MM.1S (cell line): ENCODE results near the gene FGF1.

Experiments
- DNase-seq: peaks from one replicate; pipeline ENCODE4 v3.0.0-alpha.2; 2015
- H2AFZ ChIP-seq: fragments of 300-600 bp; sonication (generic); 2 replicates; pipeline ENCODE4 v1.6.0; 2016; ENCODE audit warnings: antibody characterized with exemption, low read length
- H3F3A ChIP-seq: fragments of 300-600 bp; sonication (generic); 2 replicates; pipeline ENCODE4 v1.6.1; 2016; ENCODE audit warnings: mild to moderate bottlenecking, antibody characterized with exemption, low read length, moderate library complexity, mixed read lengths; ENCODE audit not compliant: insufficient read depth
- H3K27ac ChIP-seq: fragments of 300-600 bp; sonication (generic); 2 replicates; pipeline ENCODE4 v1.5.1; 2016; ENCODE audit warnings: mild to moderate bottlenecking, low read length
- H3K27me3 ChIP-seq: fragments of 300-600 bp; sonication (generic); replicated peaks from 2 replicates; pipeline ENCODE4 v1.6.0; 2016; ENCODE audit warnings: low read length; ENCODE audit not compliant: insufficient read depth
- H3K36me3 ChIP-seq: fragments of 300-600 bp; sonication (generic); replicated peaks from 2 replicates; pipeline ENCODE4 v1.6.1; 2016; ENCODE audit warnings: mild to moderate bottlenecking, low read length, mixed read lengths; ENCODE audit not compliant: insufficient read depth
- H3K4me1 ChIP-seq: fragments of 300-600 bp; sonication (generic); 2 replicates; pipeline ENCODE4 v1.6.1; 2016; ENCODE audit warnings: low read length, mixed read lengths
- H3K4me2 ChIP-seq: fragments of 300-600 bp; sonication (generic); 2 replicates; pipeline ENCODE4 v1.6.0; 2016; ENCODE audit warnings: low read depth, low read length
- H3K4me3 ChIP-seq: fragments of 300-600 bp; sonication (generic); 2 replicates; pipeline ENCODE4 v1.5.1; 2016; ENCODE audit warnings: low read length, mixed read lengths
- H3K79me2 ChIP-seq: fragments of 300-600 bp; sonication (generic); 2 replicates; pipeline ENCODE4 v1.6.1; 2016; ENCODE audit warnings: mixed run types, low read length, mixed read lengths
- H3K9ac ChIP-seq: fragments of 300-600 bp; sonication (generic); 2 replicates; pipeline ENCODE4 v1.6.1; 2016; ENCODE audit warnings: low read length, mixed read lengths
- H3K9me2 ChIP-seq: fragments of 300-600 bp; sonication (generic); replicated peaks from 2 replicates; pipeline ENCODE4 v1.6.1; 2016; ENCODE audit warnings: mild to moderate bottlenecking, low read length, mixed read lengths; ENCODE audit not compliant: insufficient read depth
- H3K9me3 ChIP-seq: fragments of 300-600 bp; sonication (generic); replicated peaks from 2 replicates; pipeline ENCODE4 v1.6.1; 2016; ENCODE audit warnings: mild to moderate bottlenecking, low read length, mixed read lengths; ENCODE audit not compliant: insufficient read depth
- H4K20me1 ChIP-seq: fragments of 300-600 bp; sonication (generic); 2 replicates; pipeline ENCODE4 v1.6.1; 2016; ENCODE audit warnings: mild to moderate bottlenecking, low read length, moderate library complexity, mixed read lengths; ENCODE audit not compliant: insufficient read depth
- EZH2 ChIP-seq: fragments of 300-600 bp; sonication (generic); optimal IDR thresholded peaks from 2 replicates; pipeline ENCODE3; 2017; ENCODE audit warnings: low read depth, mild to moderate bottlenecking, antibody characterized with exemption, low read length, mixed read lengths
- EZH2phosphoT487 ChIP-seq: fragments of 300-600 bp; sonication (generic); IDR thresholded peaks from 2 replicates; pipeline ENCODE4 v1.6.1; 2018; ENCODE audit warnings: antibody characterized with exemption, low read length
- TF ChIP-seq, protein P1 (sequence below): fragments of 300-600 bp; sonication (generic); IDR thresholded peaks from 2 replicates; pipeline ENCODE4 v1.5.1; 2016; ENCODE audit warnings: antibody characterized with exemption, low read length, mixed read lengths

The FGF1 gene

GRCh38 chr5:142568283-142568995 lies 117.5 kb downstream of the FGF1 start:
- H3K9me3 ChIP-seq, result no peaks in the 10 kb centered on the region
- H2AFZ ChIP-seq, result no peak overlapping the region
- no peak overlapping the region for H3K4me2 ChIP-seq
- no peaks in the 10 kb centered on the region for H3K36me3 ChIP-seq
- H3K9me2 ChIP-seq, result no peaks in the 10 kb centered on the region
- H3K27ac ChIP-seq, result no peak overlapping the region
- H3F3A ChIP-seq, result no peaks in the 10 kb centered on the region
- no peaks in the 10 kb centered on the region for H3K4me1 ChIP-seq
- no peaks in the 10 kb centered on the region for H3K79me2 ChIP-seq
- no peak for DNase-seq
- H3K27me3 ChIP-seq, result no peaks in the 10 kb centered on the region
- H4K20me1 ChIP-seq, result no peaks in the 10 kb centered on the region
- no peak overlapping the region for H3K9ac ChIP-seq
- no peak overlapping the region for H3K4me3 ChIP-seq
- TF ChIP-seq EZH2 (no peak), EZH2phosphoT487 (no peak)
- TF ChIP-seq, protein P1, sequence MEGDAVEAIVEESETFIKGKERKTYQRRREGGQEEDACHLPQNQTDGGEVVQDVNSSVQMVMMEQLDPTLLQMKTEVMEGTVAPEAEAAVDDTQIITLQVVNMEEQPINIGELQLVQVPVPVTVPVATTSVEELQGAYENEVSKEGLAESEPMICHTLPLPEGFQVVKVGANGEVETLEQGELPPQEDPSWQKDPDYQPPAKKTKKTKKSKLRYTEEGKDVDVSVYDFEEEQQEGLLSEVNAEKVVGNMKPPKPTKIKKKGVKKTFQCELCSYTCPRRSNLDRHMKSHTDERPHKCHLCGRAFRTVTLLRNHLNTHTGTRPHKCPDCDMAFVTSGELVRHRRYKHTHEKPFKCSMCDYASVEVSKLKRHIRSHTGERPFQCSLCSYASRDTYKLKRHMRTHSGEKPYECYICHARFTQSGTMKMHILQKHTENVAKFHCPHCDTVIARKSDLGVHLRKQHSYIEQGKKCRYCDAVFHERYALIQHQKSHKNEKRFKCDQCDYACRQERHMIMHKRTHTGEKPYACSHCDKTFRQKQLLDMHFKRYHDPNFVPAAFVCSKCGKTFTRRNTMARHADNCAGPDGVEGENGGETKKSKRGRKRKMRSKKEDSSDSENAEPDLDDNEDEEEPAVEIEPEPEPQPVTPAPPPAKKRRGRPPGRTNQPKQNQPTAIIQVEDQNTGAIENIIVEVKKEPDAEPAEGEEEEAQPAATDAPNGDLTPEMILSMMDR, result no peak

DNA sequence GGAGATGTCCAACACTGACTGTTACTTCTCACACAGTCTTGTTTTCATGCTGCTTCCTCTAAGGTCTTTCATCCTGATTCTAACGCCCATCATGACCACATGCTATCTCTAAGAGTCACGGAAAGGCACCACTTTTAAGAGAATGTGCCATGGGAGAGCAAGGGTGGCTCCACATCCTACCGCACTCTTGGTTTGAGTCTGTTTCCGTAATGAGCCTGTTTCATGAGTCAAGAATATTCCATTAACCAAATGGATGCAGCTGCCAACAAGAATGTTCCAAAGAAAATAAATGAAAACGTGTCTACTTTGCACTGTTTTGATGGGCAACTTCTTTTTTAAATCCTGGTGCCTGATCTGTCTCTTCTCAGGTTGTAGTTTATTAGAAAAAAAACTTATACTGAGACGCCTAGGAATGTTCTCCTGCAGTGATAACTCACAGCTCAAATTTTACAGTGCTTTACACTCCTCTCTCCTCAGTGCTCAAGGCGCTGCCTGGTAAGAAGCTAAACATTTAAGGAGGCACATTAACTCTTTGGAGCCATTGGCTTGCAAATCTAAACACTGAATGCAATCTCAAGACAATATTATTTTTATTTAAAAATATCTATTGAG lies 124.3 kb downstream of the FGF1 start:
- Histone ChIP-seq H3K79me2 (no peaks in the 10 kb centered on the region), H3K4me2 (no peak overlapping the region), H3K9ac (no peak overlapping the region), H3K4me3 (no peak overlapping the region), H2AFZ (no peak overlapping the region), H3K4me1 (no peaks in the 10 kb centered on the region), H3K9me2 (no peaks in the 10 kb centered on the region), H3F3A (no peaks in the 10 kb centered on the region), H3K27ac (no peak overlapping the region), H4K20me1 (no peaks in the 10 kb centered on the region), H3K36me3 (no peaks in the 10 kb centered on the region), H3K27me3 (no peaks in the 10 kb centered on the region), H3K9me3 (no peaks in the 10 kb centered on the region)
- DNase-seq, result no peak
- TF ChIP-seq EZH2 (no peak), EZH2phosphoT487 (no peak)
- TF ChIP-seq, protein P1, result no peak

GRCh38 chr5:142561029-142561428 lies 124.9 kb downstream of the FGF1 start:
- TF ChIP-seq EZH2phosphoT487 (no peak), EZH2 (no peak)
- TF ChIP-seq, protein P1, result no peak
- Histone ChIP-seq H3K27ac (no peak overlapping the region), H3K4me2 (no peak overlapping the region), H3K9me2 (no peaks in the 10 kb centered on the region), H4K20me1 (no peaks in the 10 kb centered on the region), H2AFZ (no peak overlapping the region), H3K4me1 (no peaks in the 10 kb centered on the region), H3K79me2 (no peaks in the 10 kb centered on the region), H3K9ac (no peak overlapping the region), H3K36me3 (no peaks in the 10 kb centered on the region), H3K4me3 (no peak overlapping the region), H3K9me3 (no peaks in the 10 kb centered on the region), H3K27me3 (no peaks in the 10 kb centered on the region), H3F3A (no peaks in the 10 kb centered on the region)
- DNase-seq, result no peak
